ENCODE data around the gene CCDC27. TPM values are rescaled to one million over a fixed set of nuclear protein-coding genes. Genes with fewer than 3 reads are reported as not detected.

Gene CCDC27
- total and polyA plus RNA-seq, 2 donors (not counting 1 experiment from before 2014, with no cell fraction given): not detected

- Histone ChIP-seq H3K36me3 (replicated peaks in 1 of 2; ENCODE audit: control extremely low read depth in 1 of 2, control insufficient read depth in 1 of 2, extremely low read depth in 1 of 2, insufficient read depth in 2 of 2, low read length in 1 of 2) (no peaks in the 10 kb centered on the region), H4K20me1 (ENCODE audit: control insufficient read depth, insufficient read depth, low read length, poor library complexity, severe bottlenecking) (no peaks in the 10 kb centered on the region), H3K4me1 (ENCODE audit: control insufficient read depth in 2 of 2, insufficient read depth in 2 of 2, low read length in 2 of 2) (peaks cover 0 to 3% of the 10 kb centered on the region in 2 donors), H2AFZ (ENCODE audit: insufficient read depth, low read depth, low read length, poor library complexity, severe bottlenecking) (no peak overlapping the region), H3K79me2 (ENCODE audit: control insufficient read depth, insufficient read depth, low read length) (no peaks in the 10 kb centered on the region), H3K4me3 (ENCODE audit: control extremely low read depth in 1 of 5, extremely low read depth in 1 of 5, insufficient read depth in 1 of 5, low read depth in 2 of 5, low read length in 4 of 5) (no peak overlapping the region), H3K4me2 (replicated peaks; ENCODE audit: low read depth, low read length, poor library complexity, severe bottlenecking) (no peak overlapping the region), H3K27me3 (replicated peaks in 1 of 4; ENCODE audit: control extremely low read depth in 1 of 4, control insufficient read depth in 3 of 4, insufficient read depth in 4 of 4, low read length in 3 of 4) (peaks cover 0 to 17% (median 2%) of the 10 kb centered on the region in 4 experiments), H3K27ac (ENCODE audit: low read length in 2 of 2) (no peak overlapping the region), H3K9ac (ENCODE audit: low read length) (no peak overlapping the region), H3K9me3 (ENCODE audit: control extremely low read depth in 1 of 3, control insufficient read depth in 2 of 3, insufficient read depth in 1 of 3, low read length in 2 of 3) (peaks cover 0 to 6% (median 0%) of the 10 kb centered on the region in 3 donors)
- H3K27ac Mint-ChIP-seq: no peak overlapping the region
- no peak for TF ChIP-seq EZH2 (IDR thresholded peaks at IDR 0.05; ENCODE audit: borderline replicate concordance, insufficient read depth, low read depth, low read length, poor library complexity, severe bottlenecking)
- TF ChIP-seq CTCF (IDR thresholded peaks at IDR 0.05): no peak
- intact Hi-C loops (cut with micrococcal nuclease): no loop called here
- POLR2A ChIA-PET: no interaction called here
- peaks cover 16% of the 10 kb centered on the region for H3K27me3 Mint-ChIP-seq
- no peaks in the 10 kb centered on the region for H3K9me3 Mint-ChIP-seq (ENCODE audit: insufficient read depth)
- no peak overlapping the region for H3K4me3 Mint-ChIP-seq
- no peak for DNase-seq
- 91% methylated on average over 9 of the region's 10 CpGs for WGBS (ENCODE audit: insufficient coverage)
- H3K4me1 Mint-ChIP-seq: no peaks in the 10 kb centered on the region
- no peak for ATAC-seq (ENCODE audit: low read depth)
- CTCF ChIA-PET: interaction anchor here (2.1 kb wide), 1 partner anchor 10 kb away, joined by 12 read pairs; no protein-coding TSS in a partner anchor
These were observed 37.9 kb upstream of the CCDC27 start for GRCh38 chr1:3714284-3714741.

- Histone ChIP-seq H3K79me2 (ENCODE audit: control insufficient read depth, insufficient read depth, low read length) (no peaks in the 10 kb centered on the region), H3K4me2 (replicated peaks; ENCODE audit: low read depth, low read length, poor library complexity, severe bottlenecking) (no peak overlapping the region), H3K4me3 (ENCODE audit: control extremely low read depth in 1 of 5, extremely low read depth in 1 of 5, insufficient read depth in 1 of 5, low read depth in 2 of 5, low read length in 4 of 5) (no peak overlapping the region), H3K9ac (ENCODE audit: low read length) (no peak overlapping the region), H3K4me1 (ENCODE audit: control insufficient read depth in 2 of 2, insufficient read depth in 2 of 2, low read length in 2 of 2) (peaks cover 0 to 3% of the 10 kb centered on the region in 2 donors), H3K27ac (ENCODE audit: low read length in 2 of 2) (no peak overlapping the region), H3K27me3 (replicated peaks in 1 of 4; ENCODE audit: control extremely low read depth in 1 of 4, control insufficient read depth in 3 of 4, insufficient read depth in 4 of 4, low read length in 3 of 4) (peaks cover 0 to 14% (median 2%) of the 10 kb centered on the region in 4 experiments), H2AFZ (ENCODE audit: insufficient read depth, low read depth, low read length, poor library complexity, severe bottlenecking) (no peak overlapping the region), H3K9me3 (ENCODE audit: control extremely low read depth in 1 of 3, control insufficient read depth in 2 of 3, insufficient read depth in 1 of 3, low read length in 2 of 3) (peaks cover 0 to 6% (median 0%) of the 10 kb centered on the region in 3 donors), H4K20me1 (ENCODE audit: control insufficient read depth, insufficient read depth, low read length, poor library complexity, severe bottlenecking) (no peaks in the 10 kb centered on the region), H3K36me3 (replicated peaks in 1 of 2; ENCODE audit: control extremely low read depth in 1 of 2, control insufficient read depth in 1 of 2, extremely low read depth in 1 of 2, insufficient read depth in 2 of 2, low read length in 1 of 2) (no peaks in the 10 kb centered on the region)
- intact Hi-C loops (cut with micrococcal nuclease): no loop called here
- Mint-ChIP-seq H3K9me3 (ENCODE audit: insufficient read depth) (no peaks in the 10 kb centered on the region), H3K27me3 (peaks cover 16% of the 10 kb centered on the region), H3K4me3 (no peak overlapping the region), H3K27ac (no peak overlapping the region), H3K4me1 (no peaks in the 10 kb centered on the region)
- DNase-seq (no peak), ATAC-seq (ENCODE audit: low read depth) (no peak)
- CTCF ChIA-PET: interaction anchor here (2.1 kb wide), 1 partner anchor 9 kb away, joined by 12 read pairs; no protein-coding TSS in a partner anchor
- TF ChIP-seq CTCF (IDR thresholded peaks at IDR 0.05): no peak
- TF ChIP-seq EZH2 (IDR thresholded peaks at IDR 0.05; ENCODE audit: borderline replicate concordance, insufficient read depth, low read depth, low read length, poor library complexity, severe bottlenecking): no peak
- POLR2A ChIA-PET: no interaction called here
- WGBS (ENCODE audit: insufficient coverage): 93% methylated on average over 10 of the region's 10 CpGs
These were observed 37.4 kb upstream of the CCDC27 start for GRCh38 chr1:3714814-3715213.
